ENCODE data around the gene IFNGR2.
"Not testable (repeated sequence)": the region's sequence is repeated elsewhere in the genome, so short reads cannot be mapped to it uniquely, and the experiment has no call there.

The IFNGR2 gene

GRCh38 chr21:33403786-33404585, 773 bp downstream of the IFNGR2 start:
- Histone ChIP-seq H3K79me1 (ENCODE audit: low read depth, low read length) (peaks cover 4% of the 10 kb centered on the region), H2BK12ac (ENCODE audit: low read length) (peak overlapping the region; percentile 22), H3K27ac (replicated peaks; ENCODE audit: low read length) (peak overlapping the region; percentile 42), H2BK5ac (ENCODE audit: low read length) (peak overlapping the region; percentile 6), H4K8ac (ENCODE audit: low read depth, low read length) (no peak overlapping the region), H3K9ac (ENCODE audit: low read depth, low read length, poor library complexity) (peak overlapping the region; percentile 90), H3K14ac (ENCODE audit: low read length) (peak overlapping the region; percentile 49), H2AK5ac (ENCODE audit: low read depth, low read length) (peak overlapping the region; percentile 1), H3K18ac (ENCODE audit: low read length) (peak overlapping the region; percentile 98), H3K9me3 (replicated peaks in 1 of 2; ENCODE audit: control insufficient read depth in 2 of 2, insufficient read depth in 1 of 2, low read depth in 1 of 2, low read length in 2 of 2) (peaks cover 0 to 2% of the 10 kb centered on the region in 2 donors), H2BK15ac (ENCODE audit: low read length) (peak overlapping the region; percentile 58), H2AFZ (ENCODE audit: low read length) (peak overlapping the region; percentile 91), H2BK120ac (ENCODE audit: low read depth, low read length) (peak overlapping the region; percentile 31), H3K27me3 (ENCODE audit: control insufficient read depth in 3 of 3, insufficient read depth in 3 of 3, low read depth in 1 of 3, low read length in 3 of 3) (peaks cover 0 to 2% (median 0%) of the 10 kb centered on the region in 3 experiments), H3K4ac (ENCODE audit: low read length) (no peak overlapping the region), H3K4me2 (ENCODE audit: insufficient read depth, low read length, poor library complexity, severe bottlenecking) (peak overlapping the region; percentile 61), H3K4me1 (ENCODE audit: control insufficient read depth in 2 of 2, insufficient read depth in 1 of 2, low read depth in 1 of 2, low read length in 2 of 2) (peaks cover 0 to 5% of the 10 kb centered on the region in 2 donors), H3K36me3 (replicated peaks in 1 of 2; ENCODE audit: control insufficient read depth in 2 of 2, insufficient read depth in 2 of 2, low read length in 2 of 2) (peaks cover 3 to 13% of the 10 kb centered on the region in 2 donors), H3K23ac (ENCODE audit: low read depth, low read length, poor library complexity) (peak overlapping the region; percentile 80), H3K4me3 (ENCODE audit: low read length in 2 of 2) (peak overlapping the region; percentile 58 to 91), H4K91ac (ENCODE audit: low read depth, low read length, poor library complexity) (no peak overlapping the region)
- no CpG with 5 or more reads among the region's 47 CpGs for WGBS, 2 donors (ENCODE audit: extremely low coverage in 2 of 2, insufficient read length in 2 of 2, insufficient replicate concordance in 1 of 2)
- peak; percentile 35 for DNase-seq (ENCODE audit: low spot score)

- Histone ChIP-seq H3K14ac (ENCODE audit: low read length) (no peak overlapping the region), H3K4me1 (ENCODE audit: control insufficient read depth in 2 of 2, insufficient read depth in 1 of 2, low read depth in 1 of 2, low read length in 2 of 2) (peaks cover 0 to 5% of the 10 kb centered on the region in 2 donors), H2AK5ac (ENCODE audit: low read depth, low read length) (no peak overlapping the region), H3K4me2 (ENCODE audit: insufficient read depth, low read length, poor library complexity, severe bottlenecking) (no peak overlapping the region), H2BK5ac (ENCODE audit: low read length) (no peak overlapping the region), H4K8ac (ENCODE audit: low read depth, low read length) (no peak overlapping the region), H2BK12ac (ENCODE audit: low read length) (no peak overlapping the region), H3K79me1 (ENCODE audit: low read depth, low read length) (peaks cover 4% of the 10 kb centered on the region), H3K36me3 (replicated peaks in 1 of 2; ENCODE audit: control insufficient read depth in 2 of 2, insufficient read depth in 2 of 2, low read length in 2 of 2) (peaks cover 4 to 24% of the 10 kb centered on the region in 2 donors), H2BK120ac (ENCODE audit: low read depth, low read length) (no peak overlapping the region), H3K4ac (ENCODE audit: low read length) (no peak overlapping the region), H4K91ac (ENCODE audit: low read depth, low read length, poor library complexity) (no peak overlapping the region), H3K9me3 (replicated peaks in 1 of 2; ENCODE audit: control insufficient read depth in 2 of 2, insufficient read depth in 1 of 2, low read depth in 1 of 2, low read length in 2 of 2) (peaks cover 0 to 2% of the 10 kb centered on the region in 2 donors), H3K27me3 (ENCODE audit: control insufficient read depth in 3 of 3, insufficient read depth in 3 of 3, low read depth in 1 of 3, low read length in 3 of 3) (peaks cover 0 to 2% (median 0%) of the 10 kb centered on the region in 3 experiments), H3K18ac (ENCODE audit: low read length) (no peak overlapping the region), H2AFZ (ENCODE audit: low read length) (no peak overlapping the region), H2BK15ac (ENCODE audit: low read length) (no peak overlapping the region), H3K4me3 (ENCODE audit: low read length in 2 of 2) (no peak overlapping the region), H3K9ac (ENCODE audit: low read depth, low read length, poor library complexity) (no peak overlapping the region), H3K23ac (ENCODE audit: low read depth, low read length, poor library complexity) (no peak overlapping the region), H3K27ac (replicated peaks; ENCODE audit: low read length) (no peak overlapping the region)
- no CpG with 5 or more reads among the region's 5 CpGs for WGBS, 2 donors (ENCODE audit: extremely low coverage in 2 of 2, insufficient read length in 2 of 2, insufficient replicate concordance in 1 of 2)
- no peak for DNase-seq (ENCODE audit: low spot score)
Observed at GRCh38 chr21:33406493-33406892, 3.3 kb downstream of the IFNGR2 start.

GRCh38 chr21:33411949-33412430, 8.8 kb downstream of the IFNGR2 start:
- H3K79me1 ChIP-seq (ENCODE audit: low read depth, low read length) = peaks cover 2% of the 10 kb centered on the region
- WGBS, 2 donors (ENCODE audit: extremely low coverage in 2 of 2, insufficient read length in 2 of 2, insufficient replicate concordance in 1 of 2) = no CpG with 5 or more reads among the region's 8 CpGs
- no peak overlapping the region for H2BK120ac ChIP-seq (ENCODE audit: low read depth, low read length)
- H3K4me3 ChIP-seq (ENCODE audit: low read length in 2 of 2) = no peak overlapping the region
- H2AK5ac ChIP-seq (ENCODE audit: low read depth, low read length) = no peak overlapping the region
- H2BK5ac ChIP-seq (ENCODE audit: low read length) = no peak overlapping the region
- no peak overlapping the region for H2BK15ac ChIP-seq (ENCODE audit: low read length)
- no peak for DNase-seq (ENCODE audit: low spot score)
- no peak overlapping the region for H2AFZ ChIP-seq (ENCODE audit: low read length)
- H4K8ac ChIP-seq (ENCODE audit: low read depth, low read length) = no peak overlapping the region
- H3K9ac ChIP-seq (ENCODE audit: low read depth, low read length, poor library complexity) = no peak overlapping the region
- no peak overlapping the region for H3K4ac ChIP-seq (ENCODE audit: low read length)
- no peak overlapping the region for H3K23ac ChIP-seq (ENCODE audit: low read depth, low read length, poor library complexity)
- H4K91ac ChIP-seq (ENCODE audit: low read depth, low read length, poor library complexity) = no peak overlapping the region
- H3K9me3 ChIP-seq (replicated peaks in 1 of 2; ENCODE audit: control insufficient read depth in 2 of 2, insufficient read depth in 1 of 2, low read depth in 1 of 2, low read length in 2 of 2) = no peaks in the 10 kb centered on the region
- H3K36me3 ChIP-seq (replicated peaks in 1 of 2; ENCODE audit: control insufficient read depth in 2 of 2, insufficient read depth in 2 of 2, low read length in 2 of 2) = peaks cover 9 to 57% of the 10 kb centered on the region in 2 donors
- no peak overlapping the region for H3K4me2 ChIP-seq (ENCODE audit: insufficient read depth, low read length, poor library complexity, severe bottlenecking)
- no peaks in the 10 kb centered on the region for H3K4me1 ChIP-seq (ENCODE audit: control insufficient read depth in 2 of 2, insufficient read depth in 1 of 2, low read depth in 1 of 2, low read length in 2 of 2)
- no peak overlapping the region for H2BK12ac ChIP-seq (ENCODE audit: low read length)
- no peak overlapping the region for H3K18ac ChIP-seq (ENCODE audit: low read length)
- H3K27me3 ChIP-seq (ENCODE audit: control insufficient read depth in 3 of 3, insufficient read depth in 3 of 3, low read depth in 1 of 3, low read length in 3 of 3) = no peaks in the 10 kb centered on the region
- H3K14ac ChIP-seq (ENCODE audit: low read length) = no peak overlapping the region
- H3K27ac ChIP-seq (replicated peaks; ENCODE audit: low read length) = no peak overlapping the region

GRCh38 chr21:33412439-33412831, 9.2 kb downstream of the IFNGR2 start:
- not testable (repeated sequence) for H3K4ac ChIP-seq (ENCODE audit: low read length); H3K4me1 ChIP-seq (ENCODE audit: control insufficient read depth in 2 of 2, insufficient read depth in 1 of 2, low read depth in 1 of 2, low read length in 2 of 2); H3K4me2 ChIP-seq (ENCODE audit: insufficient read depth, low read length, poor library complexity, severe bottlenecking); H2BK5ac ChIP-seq (ENCODE audit: low read length); H2BK12ac ChIP-seq (ENCODE audit: low read length); H2AK5ac ChIP-seq (ENCODE audit: low read depth, low read length); H3K79me1 ChIP-seq (ENCODE audit: low read depth, low read length); H3K14ac ChIP-seq (ENCODE audit: low read length); H2BK15ac ChIP-seq (ENCODE audit: low read length); H3K18ac ChIP-seq (ENCODE audit: low read length); H4K8ac ChIP-seq (ENCODE audit: low read depth, low read length); H3K9me3 ChIP-seq (replicated peaks in 1 of 2; ENCODE audit: control insufficient read depth in 2 of 2, insufficient read depth in 1 of 2, low read depth in 1 of 2, low read length in 2 of 2); H3K27me3 ChIP-seq (ENCODE audit: control insufficient read depth in 3 of 3, insufficient read depth in 3 of 3, low read depth in 1 of 3, low read length in 3 of 3); H3K27ac ChIP-seq (replicated peaks; ENCODE audit: low read length); H2BK120ac ChIP-seq (ENCODE audit: low read depth, low read length); H2AFZ ChIP-seq (ENCODE audit: low read length); DNase-seq (ENCODE audit: low spot score); H3K4me3 ChIP-seq (ENCODE audit: low read length in 2 of 2); H3K9ac ChIP-seq (ENCODE audit: low read depth, low read length, poor library complexity); H4K91ac ChIP-seq (ENCODE audit: low read depth, low read length, poor library complexity); H3K23ac ChIP-seq (ENCODE audit: low read depth, low read length, poor library complexity)
- no CpG with 5 or more reads among the region's 12 CpGs for WGBS, 2 donors (ENCODE audit: extremely low coverage in 2 of 2, insufficient read length in 2 of 2, insufficient replicate concordance in 1 of 2)
- peaks cover 9 to 57% of the 10 kb centered on the region in 2 donors for H3K36me3 ChIP-seq (replicated peaks in 1 of 2; ENCODE audit: control insufficient read depth in 2 of 2, insufficient read depth in 2 of 2, low read length in 2 of 2)
